Measurements from ENCODE around the gene MEX3D. TPM values are rescaled to one million over a fixed set of nuclear protein-coding genes. Genes with fewer than 3 reads are reported as not detected.
A peak's percentile ranks its signal among the peaks of the same experiment; 100 is the strongest.

Gene MEX3D
- total RNA-seq, 1 experiment from 2014 or later = 69.2 TPM

DNA sequence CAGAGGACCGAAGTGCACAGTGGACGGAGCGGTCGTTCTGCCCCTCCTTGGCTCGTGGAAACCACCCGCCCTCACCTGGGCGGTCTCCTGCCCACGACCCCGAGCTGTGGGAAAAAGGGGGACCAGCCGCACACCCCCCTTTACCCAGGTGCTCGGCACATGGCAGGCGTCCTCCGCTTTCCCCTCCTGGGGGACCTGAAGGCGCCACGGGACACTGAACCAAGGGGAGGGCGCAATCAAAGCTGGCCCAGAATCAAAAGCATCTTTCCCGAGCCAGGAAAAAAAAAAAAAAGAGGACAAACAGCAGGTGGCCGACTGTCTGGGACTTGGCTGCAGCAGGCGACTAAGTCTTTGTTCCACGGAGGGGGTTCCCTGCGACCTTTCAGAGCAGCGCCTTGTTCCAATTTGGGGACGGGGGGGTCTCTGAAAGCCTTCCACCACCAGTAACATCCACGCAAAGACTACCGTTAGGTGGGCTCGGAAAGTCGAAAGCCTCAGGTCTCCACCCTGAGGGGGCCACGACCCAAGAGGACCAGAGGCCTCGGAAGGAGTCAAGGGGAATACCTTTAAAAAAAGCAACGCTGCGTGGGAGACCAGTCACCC is 23.4 kb upstream of the MEX3D start (continued):
- TF ChIP-seq REST (IDR thresholded peaks at IDR 0.05; ENCODE audit: low read depth) (no peak), CBX3 (IDR thresholded peaks at IDR 0.05; ENCODE audit: low read depth) (no peak)
- TF ChIP-seq, protein P1, sequence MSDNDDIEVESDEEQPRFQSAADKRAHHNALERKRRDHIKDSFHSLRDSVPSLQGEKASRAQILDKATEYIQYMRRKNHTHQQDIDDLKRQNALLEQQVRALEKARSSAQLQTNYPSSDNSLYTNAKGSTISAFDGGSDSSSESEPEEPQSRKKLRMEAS (IDR thresholded peaks at IDR 0.05) = no peak

GRCh38 chr19:1590641-1591397 is 22.7 kb upstream of the MEX3D start:
- Histone ChIP-seq H3K4me2 (ENCODE audit: low read length) (peak overlapping the region; percentile 90), H3K79me2 (ENCODE audit: insufficient read depth, low read length) (peaks cover 57% of the 10 kb centered on the region), H3K9me2 (ENCODE audit: insufficient read depth) (no peaks in the 10 kb centered on the region), H4K20me1 (ENCODE audit: insufficient read depth) (no peaks in the 10 kb centered on the region), H3K9ac (ENCODE audit: low read length) (peak overlapping the region; percentile 98), H3K4me3 (replicated peaks in 1 of 2; ENCODE audit: low read depth in 1 of 2, low read length in 2 of 2) (peak overlapping the region; percentile 87 to 96), H3K27ac (ENCODE audit: low read depth, low read length) (peak overlapping the region; percentile 100), H2AFZ (ENCODE audit: low read depth, low read length, poor library complexity, severe bottlenecking) (no peak overlapping the region), H3K27me3 (ENCODE audit: insufficient read depth, low read length) (no peaks in the 10 kb centered on the region), H3K36me3 (ENCODE audit: control insufficient read depth in 1 of 2, insufficient read depth in 2 of 2, low read length in 2 of 2) (0 out of 4 replicates have a peak, but pooled peaks cover 0 to 5% of the 10 kb centered on the region in 2 experiments), H3K4me1 (ENCODE audit: control insufficient read depth in 1 of 2, insufficient read depth in 2 of 2, low read length in 2 of 2) (peaks cover 33 to 63% of the 10 kb centered on the region in 2 experiments), H3K9me3 (ENCODE audit: control insufficient read depth in 1 of 2, insufficient read depth in 1 of 2, low read depth in 1 of 2, low read length in 2 of 2) (no peaks in the 10 kb centered on the region)
- DNase-seq (ENCODE audit: low read depth, low spot score) = no peak
- peak in 2 of 3 experiments; percentile 38 to 46; a peak in 4 of 6 replicates for TF ChIP-seq CTCF (IDR thresholded peaks at IDR 0.05 in 2 of 3, conservative IDR thresholded peaks at IDR 0.05 in 1 of 3; ENCODE audit: borderline replicate concordance in 1 of 3, insufficient read depth in 1 of 3, low read depth in 2 of 3, low read length in 2 of 3)
- TF ChIP-seq ATF3 (IDR thresholded peaks at IDR 0.05) = no peak
- peak; percentile 61 for TF ChIP-seq POLR2A (IDR thresholded peaks at IDR 0.05; ENCODE audit: borderline replicate concordance, extremely low read depth, insufficient read depth, insufficient read length)
- TF ChIP-seq REST (IDR thresholded peaks at IDR 0.05; ENCODE audit: low read depth) = no peak
- no peak for TF ChIP-seq FOSL1 (IDR thresholded peaks at IDR 0.05; ENCODE audit: low read depth)
- peak; percentile 55 for TF ChIP-seq POLR2AphosphoS5 (IDR thresholded peaks at IDR 0.05; ENCODE audit: low read depth, low read length)
- BruUV-seq (replicated peaks) = no TSS peak
- ChIA-PET CTCF (interaction anchor here (1.4 kb wide), 1 partner anchor 45 kb away, joined by 5 read pairs; no protein-coding TSS in a partner anchor), POLR2A (interaction anchor here (1.0 to 1.2 kb wide), 2 partner anchors 13 to 15 kb away, joined by 3 read pairs; no protein-coding TSS in a partner anchor), RAD21 (ENCODE audit: low non-redundant PET in 1 of 2, low total read pairs in 2 of 2, uncharacterized antibody in 2 of 2, unreplicated experiment in 2 of 2) (no interaction called here)
- intact Hi-C loops (cut with micrococcal nuclease) = no loop called here
- peak; percentile 23 for ATAC-seq

All from HCT116 (cell line).